Keratinocyte (primary cell): ENCODE data around the gene ADGRB2.

Experiments used
- EZH2 ChIP-seq: IDR thresholded peaks from one replicate; pipeline ENCODE4 v1.6.1; 2012; ENCODE audit warnings: inconsistent platforms, mild to moderate bottlenecking, low read length, moderate library complexity
- TF ChIP-seq, protein P1 (sequence below), 3 experiments: IDR thresholded peaks in 1 of 3; conservative IDR thresholded peaks in 1 of 3; optimal IDR thresholded peaks in 1 of 3; 2 replicates in 2 of 3; 3 replicates in 1 of 3; pipeline versions ENCODE3 to v1.5.1; 2011; ENCODE audit warnings: low read length in 3 of 3, mild to moderate bottlenecking in 3 of 3, moderate library complexity in 2 of 3, control low read depth in 1 of 3, inconsistent platforms in 1 of 3; ENCODE audit not compliant: insufficient read depth in 2 of 3; ENCODE audit errors: extremely low read depth in 1 of 3

DNA sequence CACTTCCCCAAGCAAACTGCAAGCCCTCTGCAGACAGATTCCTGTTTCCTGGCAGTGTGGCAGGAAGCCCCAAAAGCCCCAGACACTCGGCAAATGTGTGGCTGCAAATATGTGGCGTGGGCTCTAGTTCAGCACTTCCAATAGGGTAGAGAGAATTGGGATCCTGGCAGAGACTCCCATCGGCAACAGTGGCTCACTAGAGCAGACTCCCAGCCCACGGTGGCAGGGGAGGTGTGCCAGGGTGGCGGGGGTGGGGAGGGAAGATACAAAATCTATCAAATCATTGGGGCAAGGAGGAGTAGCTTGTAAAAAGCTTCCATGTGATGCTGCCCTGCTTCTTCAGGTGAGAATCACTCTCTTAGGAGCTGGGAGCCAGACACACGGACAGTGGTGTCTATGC is 86.2 kb downstream of the ADGRB2 start:
- TF ChIP-seq, protein P1, sequence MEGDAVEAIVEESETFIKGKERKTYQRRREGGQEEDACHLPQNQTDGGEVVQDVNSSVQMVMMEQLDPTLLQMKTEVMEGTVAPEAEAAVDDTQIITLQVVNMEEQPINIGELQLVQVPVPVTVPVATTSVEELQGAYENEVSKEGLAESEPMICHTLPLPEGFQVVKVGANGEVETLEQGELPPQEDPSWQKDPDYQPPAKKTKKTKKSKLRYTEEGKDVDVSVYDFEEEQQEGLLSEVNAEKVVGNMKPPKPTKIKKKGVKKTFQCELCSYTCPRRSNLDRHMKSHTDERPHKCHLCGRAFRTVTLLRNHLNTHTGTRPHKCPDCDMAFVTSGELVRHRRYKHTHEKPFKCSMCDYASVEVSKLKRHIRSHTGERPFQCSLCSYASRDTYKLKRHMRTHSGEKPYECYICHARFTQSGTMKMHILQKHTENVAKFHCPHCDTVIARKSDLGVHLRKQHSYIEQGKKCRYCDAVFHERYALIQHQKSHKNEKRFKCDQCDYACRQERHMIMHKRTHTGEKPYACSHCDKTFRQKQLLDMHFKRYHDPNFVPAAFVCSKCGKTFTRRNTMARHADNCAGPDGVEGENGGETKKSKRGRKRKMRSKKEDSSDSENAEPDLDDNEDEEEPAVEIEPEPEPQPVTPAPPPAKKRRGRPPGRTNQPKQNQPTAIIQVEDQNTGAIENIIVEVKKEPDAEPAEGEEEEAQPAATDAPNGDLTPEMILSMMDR (optimal IDR thresholded peaks at IDR 0.05 in 1 of 3, IDR thresholded peaks at IDR 0.05 in 1 of 3, conservative IDR thresholded peaks at IDR 0.05 in 1 of 3; ENCODE audit: extremely low read depth in 1 of 3, insufficient read depth in 2 of 3, low read length in 3 of 3) = no peak
- TF ChIP-seq EZH2 = no peak
